ENCODE data around the gene DPH7.
"Not testable (repeated sequence)": the region's sequence is repeated elsewhere in the genome, so short reads cannot be mapped to it uniquely, and the experiment has no call there.

DPH7 gene

GRCh38 chr9:137516144-137516917 lies 62.4 kb downstream of the DPH7 start:
- DNase-seq: no peak

DNA sequence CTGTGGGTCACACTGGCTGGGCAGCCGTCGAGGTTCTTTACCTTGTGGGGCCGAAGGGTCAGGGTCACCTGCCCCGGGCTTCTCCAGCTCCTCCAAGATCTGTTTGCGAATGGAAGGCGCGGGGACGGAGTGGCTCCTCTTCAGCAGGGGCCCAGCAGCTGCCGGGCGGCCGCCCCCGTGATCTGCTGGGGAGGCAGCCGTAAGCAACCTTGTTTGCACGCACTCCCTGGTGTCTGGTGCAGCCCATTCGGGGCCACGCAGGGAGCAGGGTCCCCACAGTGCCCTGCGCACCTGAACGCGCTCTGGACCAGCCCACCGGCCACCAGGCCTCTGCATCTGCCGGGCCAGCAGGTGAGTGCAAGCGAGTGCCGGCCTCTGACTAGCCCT lies 63.4 kb downstream of the DPH7 start:
- DNase-seq: no peak

DNA sequence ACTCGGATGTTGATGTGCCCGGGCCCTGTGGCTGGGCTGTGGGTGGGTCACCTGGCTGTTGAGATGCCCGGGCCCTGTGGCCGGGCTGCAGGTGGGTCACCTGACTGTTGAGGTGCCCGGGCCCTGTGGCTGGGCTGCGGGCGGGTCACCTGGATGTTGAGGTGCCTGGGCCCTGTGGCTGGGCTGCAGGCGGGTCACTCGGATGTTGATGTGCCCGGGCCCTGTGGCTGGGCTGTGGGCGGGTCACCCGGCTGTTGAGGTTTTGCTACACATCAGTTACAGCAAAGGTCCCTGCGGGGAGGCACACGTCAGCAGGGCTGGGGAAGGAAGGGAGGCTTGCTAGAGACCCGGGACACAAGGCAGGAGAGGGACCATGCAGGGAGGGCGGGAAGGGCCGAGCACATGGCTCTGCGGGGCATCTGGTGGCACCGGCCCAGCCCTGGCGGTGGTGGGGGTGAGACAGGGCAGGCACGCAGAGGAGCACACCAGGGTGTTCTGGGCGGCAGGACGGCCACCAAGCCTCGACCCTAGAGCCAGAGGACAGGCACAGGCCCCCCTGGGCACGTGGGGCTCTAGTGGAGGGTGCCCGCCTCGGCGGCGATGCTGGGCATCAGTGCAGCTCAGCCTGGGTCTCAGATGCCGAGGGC lies 63.9 kb downstream of the DPH7 start:
- no peak for DNase-seq

GRCh38 chr9:137513801-137514570 lies 64.7 kb downstream of the DPH7 start:
- not testable (repeated sequence) for DNase-seq

GRCh38 chr9:137513136-137513535 lies 65.6 kb downstream of the DPH7 start:
- not testable (repeated sequence) for DNase-seq

- DNase-seq: no peak
Measured at GRCh38 chr9:137511758-137512463, 66.8 kb downstream of the DPH7 start.

- DNase-seq: not testable (repeated sequence)
Measured at GRCh38 chr9:137511126-137511525, 67.6 kb downstream of the DPH7 start.

DNA sequence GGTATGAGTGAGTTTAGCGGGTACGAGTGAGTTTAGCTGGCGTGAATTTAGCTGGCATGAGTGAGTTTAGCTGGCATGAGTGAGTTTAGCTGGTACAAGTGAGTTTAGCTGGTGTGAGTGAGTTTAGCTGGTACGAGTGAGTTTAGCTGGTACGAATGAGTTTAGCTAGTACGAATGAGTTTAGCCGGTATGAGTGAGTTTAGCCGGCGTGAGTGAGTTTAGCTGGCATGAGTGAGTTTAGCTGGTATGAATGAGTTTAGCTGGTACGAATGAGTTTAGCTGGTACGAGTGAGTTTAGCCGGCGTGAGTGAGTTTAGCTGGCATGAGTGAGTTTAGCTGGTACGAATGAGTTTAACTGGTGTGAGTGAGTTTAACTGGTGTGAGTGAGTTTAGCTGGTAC lies 69.5 kb downstream of the DPH7 start:
- DNase-seq: no peak

GRCh38 chr9:137506702-137507171 lies 72.0 kb downstream of the DPH7 start:
- DNase-seq: no peak

- no peak for DNase-seq
Measured at GRCh38 chr9:137506274-137506673, 72.5 kb downstream of the DPH7 start.

DNA sequence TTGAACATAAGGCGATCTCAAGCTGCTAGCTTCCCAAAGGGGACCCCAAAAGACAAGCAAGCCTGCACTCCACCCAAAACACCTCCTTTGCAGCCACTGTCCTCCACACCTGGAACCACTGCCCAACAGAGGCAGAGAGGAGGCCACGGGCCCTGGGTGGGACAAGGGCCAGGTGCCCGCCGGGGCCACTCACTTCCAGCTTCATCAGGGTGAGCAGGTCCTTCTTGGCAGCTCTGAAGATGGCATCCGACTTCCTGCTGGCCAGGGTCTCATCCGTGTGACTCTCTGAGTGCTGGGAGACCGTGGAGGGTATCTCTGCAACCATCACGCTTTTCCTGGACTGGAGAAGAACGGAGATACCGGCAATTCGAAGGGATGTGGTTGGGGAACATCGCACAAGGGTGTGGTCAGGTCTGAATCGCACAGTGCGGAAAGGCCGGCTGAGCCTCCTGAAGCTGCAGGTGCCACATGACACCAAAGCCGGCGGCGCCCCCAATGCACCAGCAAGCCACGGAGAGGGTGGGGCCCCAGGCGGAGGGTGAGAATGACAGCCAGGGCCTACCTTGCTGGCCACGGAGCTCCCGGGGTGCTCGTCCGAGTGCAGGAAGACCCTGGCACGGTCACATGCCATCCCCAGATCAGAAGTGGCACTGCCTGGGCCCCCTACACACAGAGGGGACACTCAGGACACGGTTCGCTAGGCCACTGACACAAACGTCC lies 73.1 kb downstream of the DPH7 start:
- peak; percentile 28 for DNase-seq

Measured in NCI-H146 (cell line).